C4-2B (cell line): ENCODE data around the gene NOTUM.

Experiments used
- H3K27ac ChIP-seq: fragments of 450-650 bp; 2 replicates; pipeline ENCODE4 v1.5.1; 2017
- CTCF ChIP-seq: fragments of 450-650 bp; conservative IDR thresholded peaks from 2 replicates; pipeline ENCODE4 v1.5.1; 2017; ENCODE audit warnings: mild to moderate bottlenecking
- ZFX ChIP-seq: fragments of 450-650 bp; IDR thresholded peaks from 2 replicates; pipeline ENCODE4 v1.6.1; 2017

Gene NOTUM

GRCh38 chr17:81923302-81924260, 37.4 kb downstream of the NOTUM start:
- no peak overlapping the region for H3K27ac ChIP-seq
- TF ChIP-seq ZFX: no peak

- H3K27ac ChIP-seq: no peak overlapping the region
- no peak for TF ChIP-seq CTCF
- TF ChIP-seq ZFX: no peak
Observed at GRCh38 chr17:81922566-81923301, 38.3 kb downstream of the NOTUM start.

GRCh38 chr17:81921996-81922565, 38.9 kb downstream of the NOTUM start:
- H3K27ac ChIP-seq: no peak overlapping the region
- no peak for TF ChIP-seq ZFX
- TF ChIP-seq CTCF: no peak

- H3K27ac ChIP-seq: no peak overlapping the region
- TF ChIP-seq CTCF (no peak), ZFX (no peak)
Observed at GRCh38 chr17:81921537-81921862, 39.5 kb downstream of the NOTUM start.

- TF ChIP-seq CTCF (no peak), ZFX (no peak)
- no peak overlapping the region for H3K27ac ChIP-seq
Observed at GRCh38 chr17:81920612-81921536, 40.1 kb downstream of the NOTUM start.

- TF ChIP-seq ZFX (no peak), CTCF (no peak)
- peak overlapping the region; percentile 82; the same call in 1 of the 2 replicates for H3K27ac ChIP-seq
Observed at GRCh38 chr17:81918832-81919545, 42.0 kb downstream of the NOTUM start.

- H3K27ac ChIP-seq: peak overlapping the region; percentile 82
Observed at GRCh38 chr17:81918333-81918669, 42.7 kb downstream of the NOTUM start.
